A673 (cell line): ENCODE data around the gene PIK3CD.

Source experiments
- EZH2 ChIP-seq: fragments of 200-600 bp; sonication (generic); IDR thresholded peaks from 2 replicates; pipeline ENCODE4 v1.6.1; 2017; ENCODE audit warnings: borderline replicate concordance, low read depth, mild to moderate bottlenecking, mixed read lengths, antibody characterized with exemption, low read length; ENCODE audit not compliant: poor library complexity, severe bottlenecking
- TF ChIP-seq, protein P1 (sequence below): fragments of 300-800, 200-600 bp; sonication (generic); conservative IDR thresholded peaks from 2 replicates; pipeline ENCODE4 v1.5.1; 2017; ENCODE audit warnings: low read depth, mild to moderate bottlenecking, antibody characterized with exemption, low read length, moderate library complexity, mixed read lengths

DNA sequence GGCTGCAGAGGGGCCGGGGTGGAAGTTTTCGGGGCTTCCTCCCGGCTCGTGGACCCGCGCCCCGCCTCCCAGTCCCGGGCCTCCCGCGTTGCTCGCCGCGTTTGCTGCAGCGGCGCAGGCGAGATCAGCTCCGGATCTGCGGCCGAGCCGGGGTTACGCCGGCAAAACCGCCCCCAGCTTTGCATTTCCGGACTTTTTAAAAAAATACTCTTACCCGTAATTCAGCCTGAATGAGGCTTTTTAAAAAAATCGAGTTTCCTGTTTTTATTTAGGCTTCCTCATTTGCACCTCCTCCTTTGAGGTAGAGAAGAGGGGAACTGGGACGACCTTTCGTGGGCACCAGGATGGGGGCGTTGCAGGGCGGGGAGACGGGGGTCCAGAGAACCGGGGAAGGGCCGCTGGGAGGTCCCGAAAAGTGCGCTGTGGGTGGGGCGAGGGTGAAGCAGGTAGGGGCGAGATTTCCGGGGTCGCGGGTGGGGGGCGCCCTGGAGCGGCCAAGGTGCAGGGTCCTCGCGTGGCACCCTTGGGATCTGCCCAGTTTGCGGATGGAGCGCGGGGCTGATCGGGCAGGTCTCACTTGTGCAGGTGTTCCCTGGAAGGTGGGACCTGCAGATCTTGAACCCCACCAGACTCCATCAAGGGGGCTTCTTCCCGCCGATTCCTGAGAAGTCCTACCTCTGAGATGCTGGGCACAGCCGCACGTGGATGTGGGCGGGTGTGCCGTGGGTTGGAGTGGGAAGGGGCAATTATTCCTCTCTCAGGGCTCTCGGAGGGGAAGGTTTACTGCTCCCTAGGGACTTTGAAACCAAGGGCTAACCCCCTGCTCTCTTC lies 1.1 kb downstream of the PIK3CD start:
- TF ChIP-seq, protein P1, sequence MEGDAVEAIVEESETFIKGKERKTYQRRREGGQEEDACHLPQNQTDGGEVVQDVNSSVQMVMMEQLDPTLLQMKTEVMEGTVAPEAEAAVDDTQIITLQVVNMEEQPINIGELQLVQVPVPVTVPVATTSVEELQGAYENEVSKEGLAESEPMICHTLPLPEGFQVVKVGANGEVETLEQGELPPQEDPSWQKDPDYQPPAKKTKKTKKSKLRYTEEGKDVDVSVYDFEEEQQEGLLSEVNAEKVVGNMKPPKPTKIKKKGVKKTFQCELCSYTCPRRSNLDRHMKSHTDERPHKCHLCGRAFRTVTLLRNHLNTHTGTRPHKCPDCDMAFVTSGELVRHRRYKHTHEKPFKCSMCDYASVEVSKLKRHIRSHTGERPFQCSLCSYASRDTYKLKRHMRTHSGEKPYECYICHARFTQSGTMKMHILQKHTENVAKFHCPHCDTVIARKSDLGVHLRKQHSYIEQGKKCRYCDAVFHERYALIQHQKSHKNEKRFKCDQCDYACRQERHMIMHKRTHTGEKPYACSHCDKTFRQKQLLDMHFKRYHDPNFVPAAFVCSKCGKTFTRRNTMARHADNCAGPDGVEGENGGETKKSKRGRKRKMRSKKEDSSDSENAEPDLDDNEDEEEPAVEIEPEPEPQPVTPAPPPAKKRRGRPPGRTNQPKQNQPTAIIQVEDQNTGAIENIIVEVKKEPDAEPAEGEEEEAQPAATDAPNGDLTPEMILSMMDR = no peak
- peak; percentile 30 for TF ChIP-seq EZH2
